ENCODE data around the gene BICDL2. TPM values are rescaled to one million over a fixed set of nuclear protein-coding genes. Genes with fewer than 3 reads are reported as not detected.

BICDL2 gene
- polyA plus RNA-seq, 4 donors, result 19.1 to 47.8 (median 33.5) TPM

DNA sequence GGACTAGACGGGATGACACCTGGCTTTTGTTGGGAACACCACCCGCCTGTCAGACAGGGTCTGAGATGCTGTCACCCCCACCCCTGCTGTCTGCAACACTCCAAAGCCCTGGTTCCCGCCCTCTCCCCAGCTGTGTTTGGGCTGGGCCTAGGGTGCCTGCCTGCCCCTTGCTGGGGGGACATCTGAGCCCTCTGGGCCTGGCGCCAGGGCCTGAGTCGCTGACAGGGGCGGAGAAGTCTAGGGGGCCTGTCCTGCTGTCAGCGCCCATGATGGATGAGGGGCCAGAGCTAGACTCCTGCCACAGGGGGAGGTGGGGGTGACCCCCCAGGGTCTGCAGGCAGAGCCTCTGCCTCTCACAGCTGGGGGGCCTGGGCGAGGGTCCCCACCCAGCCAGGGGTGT lies 48.9 kb downstream of the BICDL2 start:
- Histone ChIP-seq H3K4me1 (ENCODE audit: control insufficient read depth in 3 of 3, insufficient read depth in 2 of 3, low read depth in 1 of 3, low read length in 2 of 3) (no peaks in the 10 kb centered on the region), H3K36me3 (ENCODE audit: control insufficient read depth in 3 of 3, insufficient read depth in 2 of 3, low read depth in 1 of 3, low read length in 3 of 3) (peaks cover 0 to 4% (median 0%) of the 10 kb centered on the region in 3 donors), H3K9me3 (ENCODE audit: control insufficient read depth in 2 of 2, insufficient read depth in 1 of 2, low read depth in 1 of 2, low read length in 1 of 2) (no peaks in the 10 kb centered on the region), H3K27ac (ENCODE audit: low read depth in 1 of 3, low read length in 2 of 3) (no peak overlapping the region), H3K27me3 (ENCODE audit: control insufficient read depth in 3 of 3, insufficient read depth in 3 of 3, low read length in 3 of 3) (peaks cover 0 to 4% (median 0%) of the 10 kb centered on the region in 3 donors), H3K4me3 (ENCODE audit: low read depth in 1 of 3, low read length in 3 of 3) (no peak overlapping the region)
- FAIRE-seq, result no peak
- WGBS, 3 donors, result 69 to 73% (median 72%) methylated on average over 7 to 8 of the region's 8 CpGs
- no peak for DNase-seq

DNA sequence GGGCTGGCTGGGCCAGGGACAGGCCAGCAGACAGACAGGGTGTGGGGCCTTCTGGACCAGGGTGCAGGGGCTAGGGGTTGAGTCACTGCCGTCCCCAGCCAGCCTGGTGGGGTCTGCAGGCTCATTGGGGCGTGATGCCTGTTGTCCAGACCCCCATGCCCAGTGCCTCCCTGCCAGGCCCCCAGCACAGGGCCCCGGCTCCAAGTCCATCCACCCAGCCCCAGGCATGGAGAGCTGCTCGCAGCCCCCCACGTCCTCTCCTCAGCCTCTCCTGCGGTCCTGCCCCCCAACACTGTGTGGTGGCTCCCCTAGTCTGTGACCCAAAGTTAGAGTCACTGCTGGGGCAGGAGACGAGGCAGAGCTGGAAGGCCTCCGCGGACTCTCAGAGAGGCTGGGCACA lies 49.5 kb downstream of the BICDL2 start:
- H3K36me3 ChIP-seq (ENCODE audit: control insufficient read depth in 3 of 3, insufficient read depth in 2 of 3, low read depth in 1 of 3, low read length in 3 of 3), result no peaks in the 10 kb centered on the region
- no peak for DNase-seq
- no peak for FAIRE-seq
- H3K27me3 ChIP-seq (ENCODE audit: control insufficient read depth in 3 of 3, insufficient read depth in 3 of 3, low read length in 3 of 3), result peaks cover 0 to 4% (median 0%) of the 10 kb centered on the region in 3 donors
- WGBS, 3 donors, result 81 to 90% (median 90%) methylated on average over 9 of the region's 9 CpGs
- no peaks in the 10 kb centered on the region for H3K9me3 ChIP-seq (ENCODE audit: control insufficient read depth in 2 of 2, insufficient read depth in 1 of 2, low read depth in 1 of 2, low read length in 1 of 2)
- H3K4me3 ChIP-seq (ENCODE audit: low read depth in 1 of 3, low read length in 3 of 3), result no peak overlapping the region
- no peaks in the 10 kb centered on the region for H3K4me1 ChIP-seq (ENCODE audit: control insufficient read depth in 3 of 3, insufficient read depth in 2 of 3, low read depth in 1 of 3, low read length in 2 of 3)
- no peak overlapping the region for H3K27ac ChIP-seq (ENCODE audit: low read depth in 1 of 3, low read length in 2 of 3)

DNA sequence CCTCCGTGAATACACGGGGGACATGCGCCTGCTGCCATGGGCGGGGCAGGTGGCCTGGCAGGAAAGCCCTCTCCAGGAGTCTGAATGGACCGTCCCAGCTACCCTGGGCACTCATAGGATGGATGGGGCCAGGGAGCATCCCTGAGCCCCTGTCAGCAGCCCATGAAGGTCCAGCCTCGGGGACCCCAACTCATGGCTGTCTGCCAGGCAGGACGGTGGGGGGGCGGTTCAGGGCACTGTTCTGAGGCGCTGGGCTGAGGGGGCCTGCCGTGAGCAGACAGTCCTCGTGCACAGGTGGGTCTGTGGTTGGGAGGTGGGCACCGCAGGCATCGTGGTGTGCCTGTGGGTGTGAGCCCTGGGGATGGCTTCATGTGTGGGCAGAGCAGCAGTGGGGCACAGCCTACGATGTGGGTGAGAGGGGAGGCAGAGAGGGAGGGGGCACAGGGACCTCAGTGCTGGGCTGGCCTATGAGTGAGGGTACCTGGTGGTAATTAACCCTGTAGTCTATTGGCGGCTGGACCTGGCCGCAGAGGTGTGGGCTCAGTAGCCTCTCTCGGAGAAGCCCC lies 50.0 kb downstream of the BICDL2 start:
- no peaks in the 10 kb centered on the region for H3K4me1 ChIP-seq (ENCODE audit: control insufficient read depth in 3 of 3, insufficient read depth in 2 of 3, low read depth in 1 of 3, low read length in 2 of 3)
- DNase-seq (no peak), FAIRE-seq (no peak)
- peaks cover 0 to 4% (median 0%) of the 10 kb centered on the region in 3 donors for H3K27me3 ChIP-seq (ENCODE audit: control insufficient read depth in 3 of 3, insufficient read depth in 3 of 3, low read length in 3 of 3)
- H3K27ac ChIP-seq (ENCODE audit: low read depth in 1 of 3, low read length in 2 of 3), result no peak overlapping the region
- no peaks in the 10 kb centered on the region for H3K9me3 ChIP-seq (ENCODE audit: control insufficient read depth in 2 of 2, insufficient read depth in 1 of 2, low read depth in 1 of 2, low read length in 1 of 2)
- no peak overlapping the region for H3K4me3 ChIP-seq (ENCODE audit: low read depth in 1 of 3, low read length in 3 of 3)
- H3K36me3 ChIP-seq (ENCODE audit: control insufficient read depth in 3 of 3, insufficient read depth in 2 of 3, low read depth in 1 of 3, low read length in 3 of 3), result no peaks in the 10 kb centered on the region
- 70 to 78% (median 75%) methylated on average over 15 to 17 of the region's 17 CpGs for WGBS, 3 donors

DNA sequence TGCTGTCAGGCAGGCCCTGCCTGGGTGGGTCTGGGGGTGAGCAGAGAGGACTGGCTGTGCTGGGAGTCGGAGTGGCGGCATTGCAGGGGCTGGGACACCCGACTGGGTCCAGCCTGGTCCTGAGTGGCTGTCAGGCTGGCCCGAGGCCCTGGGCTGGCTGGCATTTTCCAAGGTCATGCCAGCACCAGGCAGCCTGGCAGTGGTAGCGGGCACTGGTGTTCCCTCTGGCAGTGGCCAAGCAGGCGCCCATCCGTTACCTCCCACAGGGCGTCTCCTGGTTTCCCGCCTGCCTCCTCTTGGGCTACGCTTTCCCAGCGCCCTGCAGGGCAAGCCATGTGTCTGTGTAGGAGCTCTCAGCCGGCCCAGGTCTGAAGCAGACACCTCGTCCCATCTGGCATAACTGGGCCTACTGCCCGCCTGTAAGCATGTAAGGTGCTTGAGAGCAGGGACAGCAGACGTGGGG lies 50.8 kb downstream of the BICDL2 start:
- no peak overlapping the region for H3K4me3 ChIP-seq (ENCODE audit: low read depth in 1 of 3, low read length in 3 of 3)
- WGBS, 3 donors, result 76 to 81% (median 79%) methylated on average over 15 of the region's 15 CpGs
- peaks cover 0 to 7% (median 0%) of the 10 kb centered on the region in 3 donors for H3K4me1 ChIP-seq (ENCODE audit: control insufficient read depth in 3 of 3, insufficient read depth in 2 of 3, low read depth in 1 of 3, low read length in 2 of 3)
- no peaks in the 10 kb centered on the region for H3K36me3 ChIP-seq (ENCODE audit: control insufficient read depth in 3 of 3, insufficient read depth in 2 of 3, low read depth in 1 of 3, low read length in 3 of 3)
- H3K27ac ChIP-seq (ENCODE audit: low read depth in 1 of 3, low read length in 2 of 3), result no peak overlapping the region
- FAIRE-seq (no peak), DNase-seq (no peak)
- peaks cover 0 to 4% (median 0%) of the 10 kb centered on the region in 3 donors for H3K27me3 ChIP-seq (ENCODE audit: control insufficient read depth in 3 of 3, insufficient read depth in 3 of 3, low read length in 3 of 3)
- no peaks in the 10 kb centered on the region for H3K9me3 ChIP-seq (ENCODE audit: control insufficient read depth in 2 of 2, insufficient read depth in 1 of 2, low read depth in 1 of 2, low read length in 1 of 2)

DNA sequence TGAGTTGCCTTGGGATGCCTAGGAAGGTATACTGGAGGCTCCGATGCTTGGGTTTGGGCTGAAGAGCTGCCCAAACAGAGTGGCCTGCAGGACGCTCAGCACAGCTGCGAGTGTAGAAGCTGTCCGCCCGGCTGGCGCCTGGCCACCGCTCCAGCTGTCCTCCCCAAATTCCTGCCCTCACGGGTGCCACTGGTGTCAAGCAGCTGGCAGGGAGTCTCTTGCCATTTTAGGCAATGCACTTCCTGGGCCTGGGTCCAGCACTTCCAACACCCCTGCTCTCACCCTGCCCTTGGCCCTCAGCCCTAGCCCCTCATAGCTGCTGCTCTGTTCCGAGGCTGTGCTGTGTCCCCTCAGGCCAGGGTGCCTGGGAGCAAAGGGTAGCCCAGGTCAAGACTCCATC lies 51.3 kb downstream of the BICDL2 start:
- 59 to 61% (median 59%) methylated on average over 8 to 9 of the region's 9 CpGs for WGBS, 3 donors
- H3K27ac ChIP-seq (ENCODE audit: low read depth in 1 of 3, low read length in 2 of 3), result no peak overlapping the region
- H3K4me1 ChIP-seq (ENCODE audit: control insufficient read depth in 3 of 3, insufficient read depth in 2 of 3, low read depth in 1 of 3, low read length in 2 of 3), result peaks cover 0 to 10% (median 0%) of the 10 kb centered on the region in 3 donors
- no peaks in the 10 kb centered on the region for H3K36me3 ChIP-seq (ENCODE audit: control insufficient read depth in 3 of 3, insufficient read depth in 2 of 3, low read depth in 1 of 3, low read length in 3 of 3)
- DNase-seq (no peak), FAIRE-seq (no peak)
- H3K9me3 ChIP-seq (ENCODE audit: control insufficient read depth in 2 of 2, insufficient read depth in 1 of 2, low read depth in 1 of 2, low read length in 1 of 2), result no peaks in the 10 kb centered on the region
- peaks cover 0 to 1% (median 0%) of the 10 kb centered on the region in 3 donors for H3K27me3 ChIP-seq (ENCODE audit: control insufficient read depth in 3 of 3, insufficient read depth in 3 of 3, low read length in 3 of 3)
- H3K4me3 ChIP-seq (ENCODE audit: low read depth in 1 of 3, low read length in 3 of 3), result no peak overlapping the region

DNA sequence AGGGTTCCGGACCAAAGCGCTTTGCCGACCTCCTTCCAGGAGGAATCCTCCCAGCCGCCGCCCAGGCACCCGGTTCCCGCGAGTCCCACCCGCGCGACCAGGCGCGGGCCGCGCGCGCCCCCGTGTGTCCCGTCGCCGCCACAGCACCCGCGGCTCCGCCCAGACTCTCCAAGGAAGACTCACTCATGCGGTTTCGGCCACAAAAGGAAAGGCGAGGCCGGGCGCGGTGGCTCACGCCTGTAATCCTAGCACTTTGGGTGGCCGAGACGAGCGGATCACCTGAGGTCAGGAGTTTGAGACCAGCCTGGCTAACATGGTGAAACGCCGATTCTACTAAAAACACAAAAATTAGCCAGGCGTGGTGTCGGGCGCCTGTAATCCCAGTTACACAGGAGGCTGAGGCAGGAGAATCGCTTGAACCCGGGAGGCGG lies 53.0 kb downstream of the BICDL2 start:
- H3K27ac ChIP-seq (ENCODE audit: low read depth in 1 of 3, low read length in 2 of 3), result no peak overlapping the region
- no peaks in the 10 kb centered on the region for H3K9me3 ChIP-seq (ENCODE audit: control insufficient read depth in 2 of 2, insufficient read depth in 1 of 2, low read depth in 1 of 2, low read length in 1 of 2)
- 1 to 9% (median 4%) methylated on average over 42 of the region's 42 CpGs for WGBS, 3 donors
- no peak overlapping the region for H3K4me3 ChIP-seq (ENCODE audit: low read depth in 1 of 3, low read length in 3 of 3)
- peaks cover 0 to 2% (median 0%) of the 10 kb centered on the region in 3 donors for H3K27me3 ChIP-seq (ENCODE audit: control insufficient read depth in 3 of 3, insufficient read depth in 3 of 3, low read length in 3 of 3)
- peaks cover 0 to 17% (median 0%) of the 10 kb centered on the region in 3 donors for H3K4me1 ChIP-seq (ENCODE audit: control insufficient read depth in 3 of 3, insufficient read depth in 2 of 3, low read depth in 1 of 3, low read length in 2 of 3)
- H3K36me3 ChIP-seq (ENCODE audit: control insufficient read depth in 3 of 3, insufficient read depth in 2 of 3, low read depth in 1 of 3, low read length in 3 of 3), result no peaks in the 10 kb centered on the region
- peak; percentile 74 to 88 for DNase-seq
- no peak for FAIRE-seq

DNA sequence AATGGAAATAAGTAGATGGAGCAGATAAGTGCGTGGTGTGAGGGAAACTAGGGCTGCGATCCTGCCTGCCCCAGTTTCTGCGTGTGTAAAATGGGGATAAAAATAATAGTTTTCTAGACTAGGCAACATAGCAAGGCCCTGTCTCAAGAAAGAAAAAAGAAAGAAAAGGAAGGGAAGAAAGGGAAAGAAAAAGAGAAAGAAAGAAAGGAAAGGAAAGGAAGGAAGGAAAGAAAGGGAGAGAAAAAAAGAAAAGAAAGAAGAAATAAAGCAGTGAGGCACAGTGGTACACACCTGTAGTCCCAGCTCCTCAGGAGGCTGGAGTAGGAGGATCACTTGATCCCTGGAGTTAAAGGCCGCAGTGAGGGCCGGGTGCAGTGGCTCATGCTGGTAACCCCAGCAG lies 54.3 kb downstream of the BICDL2 start:
- H3K36me3 ChIP-seq (ENCODE audit: control insufficient read depth in 3 of 3, insufficient read depth in 2 of 3, low read depth in 1 of 3, low read length in 3 of 3), result peaks cover 0 to 5% (median 0%) of the 10 kb centered on the region in 3 donors
- WGBS, 3 donors, result 85 to 91% (median 90%) methylated on average over 5 of the region's 5 CpGs
- H3K4me1 ChIP-seq (ENCODE audit: control insufficient read depth in 3 of 3, insufficient read depth in 2 of 3, low read depth in 1 of 3, low read length in 2 of 3), result peaks cover 0 to 17% (median 0%) of the 10 kb centered on the region in 3 donors
- no peak for FAIRE-seq
- H3K9me3 ChIP-seq (ENCODE audit: control insufficient read depth in 2 of 2, insufficient read depth in 1 of 2, low read depth in 1 of 2, low read length in 1 of 2), result no peaks in the 10 kb centered on the region
- no peak for DNase-seq
- H3K4me3 ChIP-seq (ENCODE audit: low read depth in 1 of 3, low read length in 3 of 3), result no peak overlapping the region
- H3K27me3 ChIP-seq (ENCODE audit: control insufficient read depth in 3 of 3, insufficient read depth in 3 of 3, low read length in 3 of 3), result peaks cover 0 to 2% (median 0%) of the 10 kb centered on the region in 3 donors
- no peak overlapping the region for H3K27ac ChIP-seq (ENCODE audit: low read depth in 1 of 3, low read length in 2 of 3)

DNA sequence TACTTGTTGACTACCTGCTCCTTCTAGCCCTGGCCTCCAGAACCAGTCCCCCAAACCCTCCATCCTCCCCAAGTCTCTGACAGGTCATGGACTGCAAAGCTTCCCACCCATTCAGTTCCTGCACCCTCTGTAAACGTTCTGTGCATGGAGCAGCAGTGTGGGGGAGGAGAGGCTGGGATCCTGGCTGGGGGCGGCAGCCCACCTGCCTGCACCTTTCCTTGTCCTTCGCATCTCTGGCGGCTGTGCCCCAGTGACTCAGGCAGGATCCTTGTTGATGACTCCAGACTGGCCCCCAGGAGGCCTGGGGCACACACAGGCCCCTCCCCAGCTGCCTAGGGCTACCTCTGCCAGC lies 54.9 kb downstream of the BICDL2 start:
- Histone ChIP-seq H3K27me3 (ENCODE audit: control insufficient read depth in 3 of 3, insufficient read depth in 3 of 3, low read length in 3 of 3) (peaks cover 0 to 2% (median 0%) of the 10 kb centered on the region in 3 donors), H3K9me3 (ENCODE audit: control insufficient read depth in 2 of 2, insufficient read depth in 1 of 2, low read depth in 1 of 2, low read length in 1 of 2) (no peaks in the 10 kb centered on the region), H3K4me3 (ENCODE audit: low read depth in 1 of 3, low read length in 3 of 3) (no peak overlapping the region), H3K27ac (ENCODE audit: low read depth in 1 of 3, low read length in 2 of 3) (no peak overlapping the region), H3K4me1 (ENCODE audit: control insufficient read depth in 3 of 3, insufficient read depth in 2 of 3, low read depth in 1 of 3, low read length in 2 of 3) (peaks cover 0 to 17% (median 0%) of the 10 kb centered on the region in 3 donors), H3K36me3 (ENCODE audit: control insufficient read depth in 3 of 3, insufficient read depth in 2 of 3, low read depth in 1 of 3, low read length in 3 of 3) (peaks cover 0 to 9% (median 0%) of the 10 kb centered on the region in 3 donors)
- no peak for FAIRE-seq
- 75 to 80% (median 76%) methylated on average over 4 of the region's 4 CpGs for WGBS, 3 donors
- DNase-seq, result no peak

Measured in small intestine (tissue), 7 donors.